Heart left ventricle (tissue), 13 donors: ENCODE data around the gene PFN4.

Source experiments
- POLR2A ChIP-seq, 2 donors: fragments of 450-650 bp; IDR thresholded peaks; one replicate each; pipeline ENCODE4 v1.6.1; 2017; ENCODE audit warnings: antibody characterized with exemption in 2 of 2, mild to moderate bottlenecking in 2 of 2, moderate library complexity in 2 of 2
- TF ChIP-seq, protein P1 (sequence below), 12 donors: fragments of 200-600 bp; sonication (generic) in 4 of 12; IDR thresholded peaks; one replicate each; pipeline versions ENCODE4 v1.5.0 to v1.8.0; 2018 to 2022; ENCODE audit warnings: antibody characterized with exemption in 12 of 12, mild to moderate bottlenecking in 5 of 12
- donor health status: ischemic (EF 13 %, LVEDD 7.1; RV severe dilation, severe dysfunction).
- donor health status: DM: no; HTN: yes; CAD: no.
- donor health status: DM: no; HTN: no; CAD: no.
- donor health status: ischemic (EF 25% LVEDD 6.9; RV normal size, moderate dysfunction).
- donor health status: ischemic (EF 25% LVEDD 5.7; RV mildly dilated, moderate dysfunction).
- donor health status: ischemic (EF 35%, LVEDD 5.7; RV mildly dilated, moderate dysfunction).
- donor health status: nonischemic (EF 11% LVEDD 7.7; RV severe dilation, severe dysfunction).
- donor health status: DM: yes; HTN: yes; CAD: no.
- donor health status: PGD.
- donor health status: ischemic (EF 29% LVEDD 5.4; RV normal size, mild dysfunction).
- donor health status: nonischemic (EF 23%, LVEDD 6.1; RV moderate dilation, normal function).

DNA sequence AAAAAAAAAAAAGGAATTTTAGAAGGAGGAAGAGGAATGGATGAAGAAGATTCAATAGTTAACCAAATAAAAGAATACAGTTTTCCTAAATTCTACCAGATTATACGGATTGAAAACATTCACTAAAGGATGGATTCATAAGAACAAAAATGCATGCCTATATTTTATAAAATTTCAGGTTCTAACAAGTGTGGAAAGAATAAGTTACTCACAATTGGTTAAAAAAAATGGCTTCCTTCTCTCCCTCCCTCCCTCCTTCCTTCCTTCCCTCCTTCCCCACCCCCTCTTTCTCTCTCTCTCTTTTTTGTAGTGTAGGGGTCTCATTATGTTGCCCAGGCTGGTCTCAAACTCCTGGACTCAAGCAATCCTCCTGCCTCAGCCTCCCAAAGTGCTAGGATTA, 36.9 kb downstream of the PFN4 start:
- TF ChIP-seq, protein P1, sequence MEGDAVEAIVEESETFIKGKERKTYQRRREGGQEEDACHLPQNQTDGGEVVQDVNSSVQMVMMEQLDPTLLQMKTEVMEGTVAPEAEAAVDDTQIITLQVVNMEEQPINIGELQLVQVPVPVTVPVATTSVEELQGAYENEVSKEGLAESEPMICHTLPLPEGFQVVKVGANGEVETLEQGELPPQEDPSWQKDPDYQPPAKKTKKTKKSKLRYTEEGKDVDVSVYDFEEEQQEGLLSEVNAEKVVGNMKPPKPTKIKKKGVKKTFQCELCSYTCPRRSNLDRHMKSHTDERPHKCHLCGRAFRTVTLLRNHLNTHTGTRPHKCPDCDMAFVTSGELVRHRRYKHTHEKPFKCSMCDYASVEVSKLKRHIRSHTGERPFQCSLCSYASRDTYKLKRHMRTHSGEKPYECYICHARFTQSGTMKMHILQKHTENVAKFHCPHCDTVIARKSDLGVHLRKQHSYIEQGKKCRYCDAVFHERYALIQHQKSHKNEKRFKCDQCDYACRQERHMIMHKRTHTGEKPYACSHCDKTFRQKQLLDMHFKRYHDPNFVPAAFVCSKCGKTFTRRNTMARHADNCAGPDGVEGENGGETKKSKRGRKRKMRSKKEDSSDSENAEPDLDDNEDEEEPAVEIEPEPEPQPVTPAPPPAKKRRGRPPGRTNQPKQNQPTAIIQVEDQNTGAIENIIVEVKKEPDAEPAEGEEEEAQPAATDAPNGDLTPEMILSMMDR (IDR thresholded peaks at IDR 0.05) = no peak
- no peak for TF ChIP-seq POLR2A (IDR thresholded peaks at IDR 0.05)
